IPS-18a (cell line): ENCODE measurements around the gene MVP.

Source experiments
- H3K27ac ChIP-seq: one replicate; pipeline ENCODE4 v1.5.1; 2013; ENCODE audit warnings: low read length
- H3K27me3 ChIP-seq: one replicate; pipeline ENCODE4 v1.6.1; 2013; ENCODE audit warnings: mild to moderate bottlenecking, low read length; ENCODE audit not compliant: control insufficient read depth, insufficient read depth
- H3K36me3 ChIP-seq: one replicate; pipeline ENCODE4 v1.6.1; 2013; ENCODE audit warnings: low read depth, low read length; ENCODE audit not compliant: control insufficient read depth
- H3K4me1 ChIP-seq: one replicate; pipeline ENCODE4 v1.6.1; 2013; ENCODE audit warnings: low read depth, low read length; ENCODE audit not compliant: control insufficient read depth
- H3K4me3 ChIP-seq: one replicate; pipeline ENCODE4 v1.5.1; 2013; ENCODE audit warnings: low read length
- H3K9ac ChIP-seq: one replicate; pipeline ENCODE4 v1.6.1; 2013; ENCODE audit warnings: mild to moderate bottlenecking, low read length, moderate library complexity
- H3K9me3 ChIP-seq: one replicate; pipeline ENCODE4 v1.6.1; 2013; ENCODE audit warnings: low read depth, low read length; ENCODE audit not compliant: control insufficient read depth

The MVP gene

GRCh38 chr16:29893553-29893952, 73.3 kb downstream of the MVP start:
- Histone ChIP-seq H3K9me3 (no peaks in the 10 kb centered on the region), H3K4me3 (no peak overlapping the region), H3K36me3 (no peaks in the 10 kb centered on the region), H3K9ac (no peak overlapping the region), H3K27me3 (no peaks in the 10 kb centered on the region), H3K27ac (no peak overlapping the region), H3K4me1 (no peaks in the 10 kb centered on the region)

DNA sequence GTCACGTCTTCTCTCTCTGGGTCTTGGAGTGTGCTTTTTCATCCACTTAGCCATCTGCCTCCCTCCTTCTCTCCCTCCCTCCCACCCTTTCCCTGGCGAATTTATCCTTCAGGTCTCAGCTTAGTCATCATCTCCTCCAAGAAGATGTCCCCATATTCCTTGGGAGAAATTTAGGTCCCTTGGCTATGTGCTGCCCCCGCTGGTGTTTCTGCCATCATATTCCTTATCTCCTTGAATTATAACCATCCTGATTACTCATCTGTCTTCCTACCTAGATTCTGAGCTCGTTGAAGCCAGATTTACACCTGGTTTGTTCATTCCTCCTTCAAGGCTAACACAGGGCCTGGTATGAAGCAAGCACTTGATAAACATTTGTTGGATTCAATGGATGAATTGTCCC, 74.1 kb downstream of the MVP start:
- Histone ChIP-seq H3K36me3 (no peaks in the 10 kb centered on the region), H3K9me3 (no peaks in the 10 kb centered on the region), H3K4me1 (no peaks in the 10 kb centered on the region), H3K27ac (no peak overlapping the region), H3K27me3 (no peaks in the 10 kb centered on the region), H3K9ac (no peak overlapping the region), H3K4me3 (no peak overlapping the region)

DNA sequence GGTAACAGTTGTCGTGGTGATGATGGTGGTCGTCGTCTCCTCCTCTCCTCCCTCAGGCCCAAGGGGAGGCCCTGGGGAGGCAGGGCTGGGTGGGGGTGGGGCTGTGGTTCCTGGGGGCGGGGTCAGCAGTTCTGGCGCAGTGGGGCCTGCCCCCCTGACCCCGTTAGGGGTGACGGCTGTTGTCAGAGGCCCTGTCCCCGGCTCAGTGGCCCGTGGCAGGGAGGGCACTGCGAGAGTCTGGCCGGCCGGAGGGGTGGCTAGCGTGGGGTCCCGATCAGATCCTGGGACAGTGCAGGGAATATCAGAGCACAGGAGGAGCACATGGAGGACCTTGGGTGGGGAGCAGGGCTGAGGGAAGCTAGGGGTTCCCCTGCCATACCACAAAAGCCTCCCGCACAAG, 76.6 kb downstream of the MVP start:
- H3K27ac ChIP-seq = no peak overlapping the region
- no peak overlapping the region for H3K9ac ChIP-seq
- H3K36me3 ChIP-seq = no peaks in the 10 kb centered on the region
- H3K4me3 ChIP-seq = no peak overlapping the region
- no peaks in the 10 kb centered on the region for H3K27me3 ChIP-seq
- H3K4me1 ChIP-seq = peaks cover 9% of the 10 kb centered on the region
- no peaks in the 10 kb centered on the region for H3K9me3 ChIP-seq

- Histone ChIP-seq H3K27me3 (no peaks in the 10 kb centered on the region), H3K36me3 (no peaks in the 10 kb centered on the region), H3K9ac (no peak overlapping the region), H3K4me1 (peaks cover 9% of the 10 kb centered on the region), H3K4me3 (no peak overlapping the region), H3K27ac (no peak overlapping the region), H3K9me3 (no peaks in the 10 kb centered on the region)
These were observed 77.1 kb downstream of the MVP start for GRCh38 chr16:29897333-29897732.
